Activated CD4-positive, alpha-beta T cell treated with anti-CD3 and anti-CD28 coated beads for 24 hours (primary cell): ENCODE data around the gene CTNND1.
"Not testable (repeated sequence)": the region's sequence is repeated elsewhere in the genome, so short reads cannot be mapped to it uniquely, and the experiment has no call there.

ENCODE experiments used
- DNase-seq, 2 donors: peaks; one replicate each; pipeline ENCODE4 v3.0.0-alpha.2; 2020; ENCODE audit warnings: low read depth in 2 of 2

Gene CTNND1

GRCh38 chr11:57791321-57792059 lies 29.9 kb downstream of the CTNND1 start:
- DNase-seq = no peak

GRCh38 chr11:57792060-57792541 lies 30.5 kb downstream of the CTNND1 start:
- peak; percentile 53 to 55 for DNase-seq

GRCh38 chr11:57792870-57793269 lies 31.3 kb downstream of the CTNND1 start:
- DNase-seq = no peak

GRCh38 chr11:57793351-57794115 lies 31.9 kb downstream of the CTNND1 start:
- no peak for DNase-seq

GRCh38 chr11:57798905-57799559 lies 37.4 kb downstream of the CTNND1 start:
- no peak for DNase-seq

- DNase-seq = no peak
Observed at GRCh38 chr11:57800444-57801182, 39.0 kb downstream of the CTNND1 start.

GRCh38 chr11:57801183-57801485 lies 39.5 kb downstream of the CTNND1 start:
- no peak for DNase-seq

GRCh38 chr11:57802411-57802810 lies 40.8 kb downstream of the CTNND1 start:
- no peak for DNase-seq

- DNase-seq = no peak
Observed at GRCh38 chr11:57804466-57804865, 42.9 kb downstream of the CTNND1 start.

- no peak for DNase-seq
Observed at GRCh38 chr11:57805780-57806179, 44.2 kb downstream of the CTNND1 start.

GRCh38 chr11:57812634-57813033 lies 51.0 kb downstream of the CTNND1 start:
- DNase-seq = no peak

GRCh38 chr11:57815476-57815875 lies 53.9 kb downstream of the CTNND1 start:
- no peak for DNase-seq

- no peak for DNase-seq
Observed at GRCh38 chr11:57815877-57816276, 54.3 kb downstream of the CTNND1 start.

GRCh38 chr11:57818812-57819211 lies 57.2 kb downstream of the CTNND1 start:
- no peak for DNase-seq

- no peak for DNase-seq
Observed at GRCh38 chr11:57819252-57819979, 57.8 kb downstream of the CTNND1 start.

GRCh38 chr11:57823859-57824258 lies 62.3 kb downstream of the CTNND1 start:
- no peak for DNase-seq

- no peak for DNase-seq
Observed at GRCh38 chr11:57834852-57835251, 73.2 kb downstream of the CTNND1 start.

GRCh38 chr11:57838609-57839008 lies 77.0 kb downstream of the CTNND1 start:
- DNase-seq = not testable (repeated sequence)

- no peak for DNase-seq
Observed at GRCh38 chr11:57842873-57843272, 81.3 kb downstream of the CTNND1 start.

- no peak for DNase-seq
Observed at GRCh38 chr11:57867966-57868365, 106.4 kb downstream of the CTNND1 start.

GRCh38 chr11:57868491-57868890 lies 106.9 kb downstream of the CTNND1 start:
- no peak for DNase-seq
